GM19099 (cell line): ENCODE data around the gene TMIGD3.

Experiments
- POLR2A ChIP-seq: IDR thresholded peaks from 3 replicates; pipeline ENCODE4 v1.6.1; 2011; ENCODE audit warnings: low read depth; ENCODE audit not compliant: insufficient read length; ENCODE audit errors: extremely low read depth

Gene TMIGD3

GRCh38 chr1:111512132-111512889, 8.9 kb upstream of the TMIGD3 start:
- TF ChIP-seq POLR2A, result no peak

- no peak for TF ChIP-seq POLR2A
Observed at GRCh38 chr1:111511370-111511769, 7.9 kb upstream of the TMIGD3 start.

- no peak for TF ChIP-seq POLR2A
Observed at GRCh38 chr1:111509997-111510375, 6.6 kb upstream of the TMIGD3 start.

- TF ChIP-seq POLR2A, result peak; percentile 62
Observed at GRCh38 chr1:111507411-111508201, 4.2 kb upstream of the TMIGD3 start.

GRCh38 chr1:111506561-111506960, 3.1 kb upstream of the TMIGD3 start:
- no peak for TF ChIP-seq POLR2A

- peak; percentile 60 for TF ChIP-seq POLR2A
Observed at GRCh38 chr1:111505641-111506119, 2.2 kb upstream of the TMIGD3 start.

GRCh38 chr1:111504097-111504496, 664 bp upstream of the TMIGD3 start:
- no peak for TF ChIP-seq POLR2A

- TF ChIP-seq POLR2A, result no peak
Observed at GRCh38 chr1:111501645-111502044, 1.8 kb downstream of the TMIGD3 start.

- no peak for TF ChIP-seq POLR2A
Observed at GRCh38 chr1:111499026-111499785, 4.2 kb downstream of the TMIGD3 start.

- no peak for TF ChIP-seq POLR2A
Observed at GRCh38 chr1:111497592-111497991, 5.8 kb downstream of the TMIGD3 start.

GRCh38 chr1:111496398-111496797, 7.0 kb downstream of the TMIGD3 start:
- TF ChIP-seq POLR2A, result no peak

- TF ChIP-seq POLR2A, result no peak
Observed at GRCh38 chr1:111491070-111491469, 12.4 kb downstream of the TMIGD3 start.

GRCh38 chr1:111490220-111490619, 13.2 kb downstream of the TMIGD3 start:
- TF ChIP-seq POLR2A, result no peak

GRCh38 chr1:111489604-111490003, 13.8 kb downstream of the TMIGD3 start:
- TF ChIP-seq POLR2A, result no peak

GRCh38 chr1:111488669-111489068, 14.8 kb downstream of the TMIGD3 start:
- no peak for TF ChIP-seq POLR2A
